Measurements from ENCODE around the gene ARL1.
"Not testable (repeated sequence)": the region's sequence is repeated elsewhere in the genome, so short reads cannot be mapped to it uniquely, and the experiment has no call there.

GRCh38 chr12:101422066-101422465 lies 14.5 kb upstream of the ARL1 start:
- not testable (repeated sequence) for TF ChIP-seq CTCF (conservative IDR thresholded peaks at IDR 0.05; ENCODE audit: low read length); EZH2phosphoT487 (IDR thresholded peaks at IDR 0.05; ENCODE audit: borderline replicate concordance, low read depth, low read length)

Measured in OCI-LY7 (cell line).